ENCODE measurements around the gene BMP6. TPM values are rescaled to one million over a fixed set of nuclear protein-coding genes. Genes with fewer than 3 reads are reported as not detected.

BMP6 gene
- polyA plus RNA-seq, 1 experiment: 0.06 TPM

GRCh38 chr6:7818257-7819214 is 92.6 kb downstream of the BMP6 start:
- TF ChIP-seq, protein P1, sequence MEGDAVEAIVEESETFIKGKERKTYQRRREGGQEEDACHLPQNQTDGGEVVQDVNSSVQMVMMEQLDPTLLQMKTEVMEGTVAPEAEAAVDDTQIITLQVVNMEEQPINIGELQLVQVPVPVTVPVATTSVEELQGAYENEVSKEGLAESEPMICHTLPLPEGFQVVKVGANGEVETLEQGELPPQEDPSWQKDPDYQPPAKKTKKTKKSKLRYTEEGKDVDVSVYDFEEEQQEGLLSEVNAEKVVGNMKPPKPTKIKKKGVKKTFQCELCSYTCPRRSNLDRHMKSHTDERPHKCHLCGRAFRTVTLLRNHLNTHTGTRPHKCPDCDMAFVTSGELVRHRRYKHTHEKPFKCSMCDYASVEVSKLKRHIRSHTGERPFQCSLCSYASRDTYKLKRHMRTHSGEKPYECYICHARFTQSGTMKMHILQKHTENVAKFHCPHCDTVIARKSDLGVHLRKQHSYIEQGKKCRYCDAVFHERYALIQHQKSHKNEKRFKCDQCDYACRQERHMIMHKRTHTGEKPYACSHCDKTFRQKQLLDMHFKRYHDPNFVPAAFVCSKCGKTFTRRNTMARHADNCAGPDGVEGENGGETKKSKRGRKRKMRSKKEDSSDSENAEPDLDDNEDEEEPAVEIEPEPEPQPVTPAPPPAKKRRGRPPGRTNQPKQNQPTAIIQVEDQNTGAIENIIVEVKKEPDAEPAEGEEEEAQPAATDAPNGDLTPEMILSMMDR (IDR thresholded peaks at IDR 0.05; ENCODE audit: insufficient read depth, low read depth, low read length): no peak
- POLR2A ChIA-PET: no interaction called here
- H3K27me3 ChIP-seq (ENCODE audit: control insufficient read depth, insufficient read depth, low read length): no peaks in the 10 kb centered on the region
- CTCF ChIA-PET: interaction anchor here (1.4 kb wide), 1 partner anchor 95 kb away, joined by 4 read pairs; no protein-coding TSS in a partner anchor
- no peak overlapping the region for H3K4me3 ChIP-seq (ENCODE audit: low read depth, low read length)
- no peak for DNase-seq (ENCODE audit: low read depth)
- no peaks in the 10 kb centered on the region for H3K36me3 ChIP-seq (ENCODE audit: control insufficient read depth, insufficient read depth, low read length)

- ChIA-PET POLR2A (interaction anchor here (0.9 kb wide), 1 partner anchor 32 kb away, joined by 5 read pairs; no protein-coding TSS in a partner anchor), CTCF (no interaction called here)
- H3K27me3 ChIP-seq (ENCODE audit: control insufficient read depth, insufficient read depth, low read length): no peaks in the 10 kb centered on the region
- no peaks in the 10 kb centered on the region for H3K36me3 ChIP-seq (ENCODE audit: control insufficient read depth, insufficient read depth, low read length)
- no peak overlapping the region for H3K4me3 ChIP-seq (ENCODE audit: low read depth, low read length)
- TF ChIP-seq, protein P1 (IDR thresholded peaks at IDR 0.05; ENCODE audit: insufficient read depth, low read depth, low read length): no peak
- DNase-seq (ENCODE audit: low read depth): peak; percentile 67
These were observed 93.6 kb downstream of the BMP6 start for GRCh38 chr6:7819431-7820015.

DNA sequence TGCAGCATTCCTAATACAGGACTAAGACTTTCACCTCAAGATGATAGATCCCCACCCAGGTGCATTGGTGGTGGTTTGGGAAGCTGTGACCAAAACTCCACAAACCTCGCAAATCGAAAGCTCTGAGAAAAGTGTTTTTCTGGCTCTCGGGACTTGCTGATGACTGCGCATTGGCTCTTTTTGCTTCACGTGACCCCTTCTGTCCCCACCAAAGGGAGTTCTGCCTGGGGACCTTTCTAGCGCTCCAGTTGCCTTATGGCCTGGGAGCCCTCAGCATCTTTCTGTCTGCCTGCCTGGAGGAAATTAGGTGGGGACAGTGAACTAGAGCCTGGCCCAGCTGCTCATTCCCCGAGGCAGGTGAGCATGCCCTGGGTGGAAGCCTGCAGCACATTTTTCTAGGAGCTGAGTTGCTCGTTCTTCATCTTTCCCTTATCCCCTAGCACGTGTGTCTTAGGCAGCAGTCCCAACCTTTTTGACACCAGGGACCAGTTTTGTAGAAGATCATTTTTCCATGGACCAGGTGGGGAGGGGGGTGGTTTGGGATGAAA is 94.5 kb downstream of the BMP6 start:
- no peaks in the 10 kb centered on the region for H3K27me3 ChIP-seq (ENCODE audit: control insufficient read depth, insufficient read depth, low read length)
- TF ChIP-seq, protein P1 (IDR thresholded peaks at IDR 0.05; ENCODE audit: insufficient read depth, low read depth, low read length): no peak
- no peak overlapping the region for H3K4me3 ChIP-seq (ENCODE audit: low read depth, low read length)
- CTCF ChIA-PET: no interaction called here
- POLR2A ChIA-PET: interaction anchor here (0.9 kb wide), 1 partner anchor 33 kb away, joined by 5 read pairs; no protein-coding TSS in a partner anchor
- no peak for DNase-seq (ENCODE audit: low read depth)
- no peaks in the 10 kb centered on the region for H3K36me3 ChIP-seq (ENCODE audit: control insufficient read depth, insufficient read depth, low read length)

- Histone ChIP-seq H3K36me3 (ENCODE audit: control insufficient read depth, insufficient read depth, low read length) (no peaks in the 10 kb centered on the region), H3K4me3 (ENCODE audit: low read depth, low read length) (no peak overlapping the region), H3K27me3 (ENCODE audit: control insufficient read depth, insufficient read depth, low read length) (no peaks in the 10 kb centered on the region)
- TF ChIP-seq, protein P1 (IDR thresholded peaks at IDR 0.05; ENCODE audit: insufficient read depth, low read depth, low read length): no peak
- ChIA-PET POLR2A (no interaction called here), CTCF (no interaction called here)
- no peak for DNase-seq (ENCODE audit: low read depth)
These were observed 95.5 kb downstream of the BMP6 start for GRCh38 chr6:7821426-7821825.

DNA sequence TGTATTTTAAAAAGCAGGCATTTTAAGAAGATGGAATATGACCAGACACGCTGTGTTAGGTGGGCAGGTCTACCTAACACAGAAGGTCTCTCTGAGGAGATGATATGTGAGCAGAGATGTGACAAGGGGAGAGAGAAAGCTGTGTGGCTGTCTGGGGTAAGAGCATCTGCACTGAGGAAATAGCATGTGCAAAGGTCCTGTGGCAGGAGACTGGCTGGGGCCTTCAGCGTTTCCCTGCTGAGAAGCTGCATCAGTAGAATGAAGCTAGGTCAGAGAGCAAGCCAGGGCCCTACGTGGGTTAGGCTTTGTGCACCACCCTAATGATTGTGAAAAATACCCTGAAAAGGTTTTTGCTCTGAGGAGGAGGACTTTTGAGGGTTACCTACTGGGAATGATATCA is 97.7 kb downstream of the BMP6 start:
- Histone ChIP-seq H3K27me3 (ENCODE audit: control insufficient read depth, insufficient read depth, low read length) (no peaks in the 10 kb centered on the region), H3K36me3 (ENCODE audit: control insufficient read depth, insufficient read depth, low read length) (no peaks in the 10 kb centered on the region), H3K4me3 (ENCODE audit: low read depth, low read length) (no peak overlapping the region)
- DNase-seq (ENCODE audit: low read depth): no peak
- TF ChIP-seq, protein P1 (IDR thresholded peaks at IDR 0.05; ENCODE audit: insufficient read depth, low read depth, low read length): no peak
- ChIA-PET CTCF (no interaction called here), POLR2A (no interaction called here)
